Activated CD4-positive, alpha-beta T cell treated with anti-CD3 and anti-CD28 coated beads, Interleukin-2, amount 50 U/mL, for 48 hours (primary cell): ENCODE measurements around the gene SLC25A30.
"Not testable (repeated sequence)": the region's sequence is repeated elsewhere in the genome, so short reads cannot be mapped to it uniquely, and the experiment has no call there.

Source experiments
- DNase-seq, 2 experiments: peaks; one replicate each; pipeline ENCODE4 v3.0.0-alpha.2; 2020

Gene SLC25A30

DNA sequence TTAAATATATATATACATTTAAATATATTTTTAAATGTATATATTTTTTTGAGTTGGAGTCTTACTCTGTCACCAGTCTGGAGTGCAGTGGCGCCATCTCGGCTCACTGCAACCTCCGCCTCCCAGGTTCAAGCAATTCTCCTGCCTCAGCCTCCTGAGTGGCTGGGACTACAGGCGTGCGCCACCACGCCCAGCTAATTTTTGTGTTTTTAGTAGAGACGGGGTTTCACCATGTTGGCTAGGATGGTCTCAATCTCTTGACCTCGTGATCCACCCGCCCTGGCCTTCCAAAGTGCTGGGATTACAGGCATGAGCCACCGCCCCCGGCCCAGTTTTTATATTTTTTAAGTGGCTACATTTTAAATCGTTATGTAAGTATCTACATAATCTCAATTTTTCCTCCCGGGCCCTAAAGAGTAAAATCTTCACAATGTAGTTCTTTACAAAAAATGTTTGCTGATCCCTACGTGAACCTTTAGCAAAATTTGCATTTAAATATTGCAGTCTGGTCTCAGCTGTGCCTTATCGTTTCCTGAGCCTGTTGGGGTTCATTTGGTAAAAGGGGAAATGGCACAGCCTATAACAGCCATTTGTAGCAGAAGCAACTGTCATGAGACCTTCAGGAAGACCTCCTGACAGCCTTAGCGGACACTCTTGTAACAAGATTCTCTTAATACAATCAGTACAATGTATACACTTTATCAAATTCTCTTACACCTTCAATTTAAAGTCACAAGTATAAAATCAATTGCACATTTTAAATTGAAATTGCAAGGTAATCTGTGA is 8.1 kb upstream of the SLC25A30 start:
- DNase-seq: not testable (repeated sequence)

DNA sequence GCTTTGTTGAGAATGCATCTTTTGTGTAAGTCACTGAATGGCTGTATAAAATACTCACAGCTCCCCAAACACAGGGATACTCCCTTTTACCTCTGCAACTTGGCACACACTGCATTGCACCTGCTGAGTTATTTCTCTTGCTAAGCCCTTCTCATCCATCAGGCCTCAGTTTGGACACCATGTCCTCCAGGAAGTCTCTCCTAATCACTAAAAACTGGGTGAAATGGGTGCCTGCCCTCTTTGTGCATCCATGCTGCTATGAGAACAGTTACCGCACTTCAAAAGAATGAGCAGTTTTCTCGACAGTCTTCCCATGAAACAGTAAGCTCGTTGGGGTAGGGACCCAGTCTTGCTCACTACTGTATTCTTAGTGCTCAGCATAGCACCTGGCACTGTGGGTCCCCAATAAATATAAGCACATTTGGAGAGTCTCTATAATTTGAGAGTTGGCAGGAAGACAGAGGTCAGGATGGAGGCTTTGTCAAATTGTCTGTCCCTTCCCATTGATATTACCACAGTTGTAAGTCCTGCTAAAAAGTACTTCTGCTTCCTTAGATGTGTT is 4.6 kb upstream of the SLC25A30 start:
- DNase-seq: no peak

DNA sequence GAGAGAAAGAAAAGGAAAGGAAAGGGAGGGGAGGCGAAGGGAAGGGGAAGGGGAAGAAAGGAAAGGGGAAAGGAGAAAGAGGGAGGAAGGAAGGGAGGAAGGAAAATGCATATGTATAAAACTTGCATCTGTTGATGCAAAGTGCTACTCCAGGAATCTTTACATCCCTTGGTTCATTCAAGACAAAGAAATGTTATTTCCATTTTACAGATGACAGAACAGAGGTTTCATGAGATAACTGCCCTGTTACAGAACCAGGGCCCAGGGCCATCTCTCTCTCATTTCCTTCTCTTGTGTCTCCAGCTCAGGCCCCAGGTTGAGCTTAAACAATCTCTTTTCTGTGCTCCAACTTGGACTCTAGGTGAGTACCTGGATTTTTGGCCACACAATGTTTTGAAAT is 1.8 kb upstream of the SLC25A30 start:
- DNase-seq: no peak

DNA sequence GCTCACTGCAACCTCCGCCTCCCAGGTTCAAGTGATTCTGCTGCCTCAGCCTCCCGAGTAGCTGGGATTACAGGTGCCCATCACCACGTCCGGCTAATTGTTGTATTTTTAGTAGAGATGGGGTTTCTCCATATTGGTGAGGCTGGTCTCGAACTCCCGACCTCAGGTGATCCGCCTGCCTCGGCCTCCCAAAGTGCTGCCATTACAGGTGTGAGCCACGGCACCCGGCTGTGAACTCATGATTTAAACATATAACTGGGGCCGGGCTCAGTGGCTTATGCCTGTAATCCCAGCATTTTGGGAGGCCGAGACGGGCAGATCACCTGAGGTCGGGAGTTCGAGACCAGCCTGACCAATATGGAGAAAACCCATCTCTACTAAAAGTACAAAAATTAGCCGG is 1.2 kb upstream of the SLC25A30 start:
- not testable (repeated sequence) for DNase-seq

DNA sequence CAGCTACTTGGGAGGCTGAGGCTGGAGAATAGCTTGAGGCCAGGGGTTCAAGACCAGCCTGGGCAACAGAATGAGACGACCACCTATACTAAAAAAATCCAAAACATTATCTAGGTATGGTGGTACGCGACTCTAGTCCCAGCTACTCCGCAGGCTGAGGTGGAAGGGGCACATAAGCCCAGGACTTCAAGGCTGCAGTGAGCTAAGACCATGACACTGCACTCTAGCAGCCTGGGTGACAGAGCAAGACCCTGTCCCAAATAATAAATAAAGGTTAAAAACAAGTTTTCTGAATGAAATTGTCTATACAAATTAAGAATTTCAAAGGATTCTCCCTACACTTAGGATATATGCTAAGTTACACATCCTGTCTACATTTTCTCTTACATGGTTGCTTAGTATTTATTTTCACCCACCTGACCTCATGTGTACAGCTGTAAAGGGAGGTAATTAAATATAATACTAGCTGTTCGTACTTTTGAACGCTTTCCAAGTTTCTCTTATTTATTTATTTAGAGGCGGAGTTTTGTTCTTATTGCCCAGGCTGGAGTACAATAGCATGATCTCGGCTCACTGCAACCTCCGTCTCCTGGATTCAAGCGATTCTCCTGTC is 1.6 kb downstream of the SLC25A30 start:
- DNase-seq: no peak

GRCh38 chr13:45415112-45415511 is 3.1 kb downstream of the SLC25A30 start:
- DNase-seq: no peak

GRCh38 chr13:45413826-45414307 is 4.3 kb downstream of the SLC25A30 start:
- no peak for DNase-seq

- no peak for DNase-seq
Measured at GRCh38 chr13:45412274-45413049, 5.7 kb downstream of the SLC25A30 start.

DNA sequence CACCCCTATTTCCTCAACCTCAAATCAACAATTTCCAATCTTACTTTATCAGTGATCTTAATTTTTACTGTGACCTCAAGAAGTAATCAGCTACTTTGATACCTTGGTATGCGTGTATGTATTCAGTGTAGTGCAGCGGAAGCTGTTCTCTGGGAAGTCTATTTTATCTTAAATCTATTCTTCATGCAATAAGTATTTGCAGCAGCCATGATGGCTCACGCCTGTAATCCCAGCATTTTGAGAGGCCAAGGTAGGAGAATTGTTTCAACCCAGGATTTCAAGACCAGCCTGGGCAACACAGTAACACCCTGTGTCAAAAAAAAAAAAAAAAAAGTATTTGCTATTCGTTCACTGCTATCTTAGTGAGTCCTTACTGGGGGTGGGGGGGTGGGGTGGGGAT is 6.5 kb downstream of the SLC25A30 start:
- no peak for DNase-seq

- DNase-seq: no peak
Measured at GRCh38 chr13:45411221-45411620, 7.0 kb downstream of the SLC25A30 start.

GRCh38 chr13:45410466-45410865 is 7.7 kb downstream of the SLC25A30 start:
- DNase-seq: no peak

GRCh38 chr13:45410001-45410400 is 8.2 kb downstream of the SLC25A30 start:
- no peak for DNase-seq

DNA sequence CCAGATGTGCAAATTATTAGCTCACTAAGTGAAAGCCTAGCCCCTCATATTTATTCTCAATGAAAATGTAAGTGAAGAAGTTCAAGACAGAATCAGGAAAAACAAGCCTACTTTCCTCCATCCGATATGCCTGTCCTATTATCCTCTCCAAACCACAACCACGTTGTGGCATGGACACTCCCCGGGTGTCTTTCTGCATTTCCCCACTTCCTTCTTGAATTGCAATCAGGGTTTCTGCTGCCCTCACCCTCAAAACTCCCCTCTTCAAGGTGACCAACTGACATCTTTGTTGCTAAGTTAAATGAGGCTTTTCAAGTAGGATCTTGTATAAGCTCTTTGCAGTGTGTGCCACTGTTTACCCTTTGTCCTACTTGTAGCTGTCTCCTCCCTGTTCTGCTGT is 11.8 kb downstream of the SLC25A30 start:
- no peak for DNase-seq

DNA sequence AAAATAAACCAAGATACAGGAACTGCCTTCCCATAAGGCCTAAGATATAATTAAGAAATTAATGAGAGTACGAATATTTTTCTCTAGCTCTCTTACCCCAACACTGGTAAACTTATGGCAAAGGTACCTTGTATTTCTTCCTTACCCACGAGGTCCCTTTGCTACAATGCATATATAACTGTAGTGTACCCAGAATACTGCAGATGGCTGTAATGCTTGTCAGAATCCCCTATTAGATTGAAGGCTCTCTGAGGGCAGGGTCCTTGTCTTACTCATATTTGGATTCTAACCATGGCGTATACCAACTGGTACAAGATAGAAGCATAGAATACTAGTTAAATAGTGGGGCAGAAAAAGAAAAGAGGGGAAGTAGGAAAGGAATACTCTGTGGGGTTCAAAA is 15.1 kb downstream of the SLC25A30 start:
- DNase-seq: no peak

GRCh38 chr13:45402641-45403040 is 15.5 kb downstream of the SLC25A30 start:
- no peak for DNase-seq

DNA sequence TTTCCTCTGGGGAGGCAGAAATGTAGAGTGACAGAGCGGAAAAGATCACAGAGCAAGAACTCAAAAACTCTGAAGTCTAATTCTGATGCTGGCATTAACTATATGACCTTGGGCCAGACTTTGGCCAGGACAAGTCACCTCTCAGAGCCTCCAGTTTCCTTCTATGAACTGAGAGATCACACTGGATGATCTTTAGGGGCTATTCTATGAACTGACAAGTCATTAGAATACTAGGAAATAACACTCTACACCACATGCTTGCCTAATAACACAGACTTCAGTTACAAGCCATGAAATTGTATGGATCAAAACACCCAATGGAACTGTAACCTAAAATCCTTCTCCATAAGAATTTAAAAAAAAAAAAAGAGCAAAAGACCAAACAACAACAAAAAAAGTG is 16.9 kb downstream of the SLC25A30 start:
- DNase-seq: no peak

- DNase-seq: peak; percentile 13 to 23
Measured at GRCh38 chr13:45398877-45399276, 19.3 kb downstream of the SLC25A30 start.

DNA sequence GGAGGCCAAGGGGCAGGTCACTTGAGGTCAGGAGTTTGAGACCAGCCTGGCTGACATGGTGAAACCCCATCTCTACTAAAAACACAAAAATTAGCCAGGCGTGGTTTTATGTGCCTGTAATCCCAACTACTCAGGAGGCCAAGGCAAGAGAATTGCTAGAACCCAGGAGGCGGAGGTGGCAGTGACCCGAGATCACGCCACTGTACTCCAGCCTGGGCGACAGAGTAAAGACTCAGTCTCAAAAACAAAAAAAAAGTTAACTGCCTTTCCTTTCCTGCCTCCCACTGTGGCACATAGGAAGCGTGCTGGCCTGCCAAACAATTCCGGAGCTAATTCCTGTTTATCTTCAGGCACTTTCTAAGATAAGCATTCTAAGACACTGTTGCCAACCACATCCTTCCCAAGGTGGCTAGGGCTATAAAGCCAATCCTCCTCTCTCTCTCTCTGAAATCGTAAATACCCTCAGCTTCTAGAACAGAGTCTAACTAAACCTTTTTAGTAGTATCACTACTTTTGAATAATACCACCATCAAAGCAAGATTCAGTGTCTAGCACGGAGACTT is 21.6 kb downstream of the SLC25A30 start:
- no peak for DNase-seq

GRCh38 chr13:45393941-45394570 is 24.1 kb downstream of the SLC25A30 start:
- DNase-seq: peak; percentile 22 to 32

GRCh38 chr13:45392811-45393210 is 25.4 kb downstream of the SLC25A30 start:
- no peak for DNase-seq

DNA sequence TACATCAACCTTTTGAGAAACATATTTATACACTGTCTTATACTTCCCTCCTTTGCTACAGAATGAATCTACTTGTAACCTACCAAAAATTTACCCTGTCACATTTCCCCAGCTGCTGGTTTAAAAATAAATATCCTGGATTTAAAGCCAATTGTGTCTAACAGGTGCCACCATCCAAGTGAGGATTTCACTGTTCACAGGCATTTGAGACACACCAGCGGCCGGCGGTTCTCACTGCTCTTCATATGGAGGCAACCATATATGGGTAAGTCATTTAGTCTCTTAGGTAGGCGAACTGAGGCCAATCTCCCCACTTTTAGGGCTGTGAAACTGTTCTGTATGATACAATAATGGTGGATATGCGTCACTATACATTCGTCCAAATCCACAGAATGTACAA is 26.2 kb downstream of the SLC25A30 start:
- DNase-seq: no peak

- not testable (repeated sequence) for DNase-seq
Measured at GRCh38 chr13:45391128-45391527, 27.0 kb downstream of the SLC25A30 start.
